IMR-90 (cell line): Measurements from ENCODE around the gene MLH1. TPM values are rescaled to one million over a fixed set of nuclear protein-coding genes. Genes with fewer than 3 reads are reported as not detected.

Experiments
- ATAC-seq: fragments of 200-7000 bp; cut with Tn5 transposase; 2 replicates; pipeline ENCODE4 v1.9.1; 2020; ENCODE audit warnings: low read depth, mild to moderate bottlenecking, moderate library complexity
- BruUV-seq: library from RNA; stranded (reverse); fragments of 400-500 nt; replicated peaks from 2 replicates; lab custom pipeline; 2021; lab: Mats Ljungman, UMichigan
- CTCF ChIA-PET: fragments of 300-600 bp; formaldehyde crosslinking; extraction: SDS; loops from one replicate; lab custom pipeline; 2021; ENCODE audit warnings: antibody characterized with exemption; lab: Yijun Ruan, JAX
- POLR2A ChIA-PET: fragments of 300-600 bp; sonication (Branson Sonifier 250); formaldehyde crosslinking; loops from one replicate; lab custom pipeline; 2022; ENCODE audit warnings: antibody characterized with exemption; ENCODE audit not compliant: unreplicated experiment; lab: Charles Lee
- DNase-seq: peaks from one replicate; pipeline ENCODE4 v3.0.0; 2013
- H2AFZ ChIP-seq: replicated peaks from 2 replicates; pipeline ENCODE3; 2013; ENCODE audit warnings: low read length, mild to moderate bottlenecking; ENCODE audit not compliant: poor library complexity
- H2AK5ac ChIP-seq: 2 replicates; pipeline ENCODE4 v1.6.1; 2013; ENCODE audit warnings: low read depth, low read length, inconsistent platforms
- H2AK9ac ChIP-seq: replicated peaks from 2 replicates; pipeline ENCODE3; 2013; ENCODE audit warnings: mild to moderate bottlenecking, low read depth, low read length, moderate library complexity; ENCODE audit not compliant: poor library complexity
- H2BK120ac ChIP-seq: 2 replicates; pipeline ENCODE4 v1.6.1; 2013; ENCODE audit warnings: low read depth, low read length, inconsistent platforms
- H2BK15ac ChIP-seq: 3 replicates; pipeline ENCODE4 v1.6.1; 2013; ENCODE audit warnings: low read depth, low read length, inconsistent platforms
- H2BK20ac ChIP-seq: 2 replicates; pipeline ENCODE4 v1.6.1; 2013; ENCODE audit warnings: low read depth, mild to moderate bottlenecking, inconsistent platforms, low read length, moderate library complexity
- H2BK5ac ChIP-seq: 2 replicates; pipeline ENCODE4 v1.6.1; 2013; ENCODE audit warnings: mild to moderate bottlenecking, low read depth, low read length, inconsistent platforms; ENCODE audit not compliant: poor library complexity, severe bottlenecking
- H3K14ac ChIP-seq: replicated peaks from 2 replicates; pipeline ENCODE4 v1.6.1; 2013; ENCODE audit warnings: low read depth, low read length, inconsistent platforms
- H3K18ac ChIP-seq: 2 replicates; pipeline ENCODE4 v1.6.1; 2013; ENCODE audit warnings: low read depth, low read length, control low read depth
- H3K23ac ChIP-seq: 2 replicates; pipeline ENCODE4 v1.6.1; 2013; ENCODE audit warnings: low read depth, low read length, inconsistent platforms
- H3K27ac ChIP-seq: 2 replicates; pipeline ENCODE4 v1.5.1; 2013; ENCODE audit warnings: mild to moderate bottlenecking, control low read depth, low read length; ENCODE audit not compliant: insufficient read depth
- H3K27me3 ChIP-seq: 2 replicates; pipeline ENCODE4 v1.6.1; 2013; ENCODE audit warnings: low read length; ENCODE audit not compliant: control insufficient read depth, insufficient read depth
- H3K36me3 ChIP-seq: 2 replicates; pipeline ENCODE4 v1.6.1; 2013; ENCODE audit warnings: low read length, mixed read lengths; ENCODE audit not compliant: control insufficient read depth, insufficient read depth
- H3K4ac ChIP-seq: 2 replicates; pipeline ENCODE4 v1.6.1; 2013; ENCODE audit warnings: low read depth, low read length, inconsistent platforms
- H3K4me1 ChIP-seq: 2 replicates; pipeline ENCODE4 v1.6.1; 2013; ENCODE audit warnings: low read length, mixed read lengths; ENCODE audit not compliant: control insufficient read depth, insufficient read depth
- H3K4me2 ChIP-seq: 2 replicates; pipeline ENCODE4 v1.6.1; 2013; ENCODE audit warnings: low read depth, mild to moderate bottlenecking, control low read depth, low read length, moderate library complexity
- H3K4me3 ChIP-seq: 2 replicates; pipeline ENCODE4 v1.5.1; 2013; ENCODE audit warnings: low read depth, mild to moderate bottlenecking, control low read depth, low read length, moderate library complexity; ENCODE audit not compliant: insufficient read depth
- H3K56ac ChIP-seq: 2 replicates; pipeline ENCODE4 v1.6.1; 2013; ENCODE audit warnings: low read length, inconsistent platforms; ENCODE audit not compliant: insufficient read depth; ENCODE audit errors: extremely low read depth
- H3K79me1 ChIP-seq, 2 experiments: 2 replicates each; pipeline ENCODE4 v1.6.1; 2013; ENCODE audit warnings: low read length in 2 of 2, inconsistent platforms in 1 of 2, low read depth in 1 of 2
- H3K9ac ChIP-seq: 2 replicates; pipeline ENCODE4 v1.6.1; 2013; ENCODE audit warnings: low read depth, low read length, control low read depth
- H3K9me1 ChIP-seq: 2 replicates; pipeline ENCODE4 v1.6.1; 2013; ENCODE audit warnings: low read length, inconsistent platforms; ENCODE audit not compliant: insufficient read depth
- H3K9me3 ChIP-seq: 2 replicates; pipeline ENCODE4 v1.6.1; 2013; ENCODE audit warnings: low read length; ENCODE audit not compliant: control insufficient read depth, insufficient read depth
- H4K20me1 ChIP-seq: 2 replicates; pipeline ENCODE4 v1.6.1; 2013; ENCODE audit warnings: low read length, inconsistent platforms; ENCODE audit not compliant: insufficient read depth
- H4K5ac ChIP-seq: 2 replicates; pipeline ENCODE4 v1.6.1; 2013; ENCODE audit warnings: mild to moderate bottlenecking, low read depth, low read length, control low read depth
- H4K8ac ChIP-seq, 2 experiments: 2 replicates each; pipeline ENCODE4 v1.6.1; 2013; ENCODE audit warnings: low read depth in 2 of 2, low read length in 2 of 2, control low read depth in 1 of 2, inconsistent platforms in 1 of 2
- H4K91ac ChIP-seq: 2 replicates; pipeline ENCODE4 v1.6.1; 2013; ENCODE audit warnings: low read depth, low read length, inconsistent platforms; ENCODE audit not compliant: insufficient read depth
- BHLHE40 ChIP-seq: fragments of 150-350 bp; IDR thresholded peaks from 2 replicates; pipeline ENCODE4 v1.6.1; 2016; ENCODE audit warnings: mild to moderate bottlenecking, low read depth, low read length
- CEBPB ChIP-seq: IDR thresholded peaks from 2 replicates; pipeline ENCODE4 v1.6.1; 2012; ENCODE audit warnings: low read depth, low read length, improper control_type of control experiment
- MAZ ChIP-seq: IDR thresholded peaks from 2 replicates; pipeline ENCODE4 v1.6.1; 2012; ENCODE audit warnings: low read depth, mild to moderate bottlenecking, low read length, improper control_type of control experiment, moderate library complexity, borderline replicate concordance
- NFE2L2 ChIP-seq: fragments of 150-350 bp; IDR thresholded peaks from 2 replicates; pipeline ENCODE4 v1.6.1; 2016; ENCODE audit warnings: low read depth, mild to moderate bottlenecking, low read length
- SMC3 ChIP-seq: fragments of 150-350 bp; IDR thresholded peaks from 2 replicates; pipeline ENCODE4 v1.6.1; 2016; ENCODE audit warnings: low read depth, mild to moderate bottlenecking, antibody characterized with exemption, low read length, moderate library complexity
- USF2 ChIP-seq: fragments of 150-350 bp; IDR thresholded peaks from 2 replicates; pipeline ENCODE4 v1.6.1; 2017; ENCODE audit warnings: mild to moderate bottlenecking, antibody characterized with exemption, low read length, low read depth
- dilution Hi-C: fragments of 300-500 bp; cut with HindIII; formaldehyde crosslinking; loops from one replicate; pipeline ENCODE4 v1.14.3; 2018; ENCODE audit warnings: low sequenced_read_pairs; ENCODE audit not compliant: unreplicated experiment
- in situ Hi-C: fragments of 300-500 bp; cut with MboI; formaldehyde crosslinking; loops from 3 replicates; pipeline ENCODE4 v1.14.3; 2019; ENCODE audit warnings: low sequenced_read_pairs, inconsistent platforms, mixed read lengths
- intact Hi-C: fragments of 100-400 bp; cut with micrococcal nuclease; formaldehyde crosslinking; loops from 2 replicates; pipeline ENCODE4 v1.10.0; 2022
- polyA plus RNA-seq, 3 experiments: library from polyadenylated mRNA; depleted of rRNA; stranded (reverse); fragments of >200 nt; gene quantifications; 2 replicates each; pipeline ENCODE4 v1.2.3, GENCODE V29; 2012; ENCODE audit warnings: low replicate concordance in 1 of 3
- total RNA-seq: library from RNA; depleted of rRNA; stranded (reverse); fragments of >200 nt; gene quantifications from 2 replicates; pipeline ENCODE4 v1.2.3, GENCODE V29; 2012
- TF ChIP-seq, protein P1 (sequence below): conservative IDR thresholded peaks from 2 replicates; pipeline ENCODE4 v1.5.1; 2012; ENCODE audit warnings: mild to moderate bottlenecking, low read depth, low read length, improper control_type of control experiment

Gene MLH1
- total and polyA plus RNA-seq, 2 of the 4 experiments (the other 2 are of a cell fraction): 30.2 to 54.1 TPM

GRCh38 chr3:36964817-36965216, 28.5 kb upstream of the MLH1 start:
- H3K4me1 ChIP-seq: peaks cover 1% of the 10 kb centered on the region
- CTCF ChIA-PET: no interaction called here
- POLR2A ChIA-PET: no interaction called here
- no peak overlapping the region for H2AK5ac ChIP-seq
- H3K27ac ChIP-seq: no peak overlapping the region
- H3K36me3 ChIP-seq: no peaks in the 10 kb centered on the region
- 0 out of 2 replicates have a peak, but pooled peaks cover 2% of the 10 kb centered on the region for H3K9me1 ChIP-seq
- TF ChIP-seq, protein P1, sequence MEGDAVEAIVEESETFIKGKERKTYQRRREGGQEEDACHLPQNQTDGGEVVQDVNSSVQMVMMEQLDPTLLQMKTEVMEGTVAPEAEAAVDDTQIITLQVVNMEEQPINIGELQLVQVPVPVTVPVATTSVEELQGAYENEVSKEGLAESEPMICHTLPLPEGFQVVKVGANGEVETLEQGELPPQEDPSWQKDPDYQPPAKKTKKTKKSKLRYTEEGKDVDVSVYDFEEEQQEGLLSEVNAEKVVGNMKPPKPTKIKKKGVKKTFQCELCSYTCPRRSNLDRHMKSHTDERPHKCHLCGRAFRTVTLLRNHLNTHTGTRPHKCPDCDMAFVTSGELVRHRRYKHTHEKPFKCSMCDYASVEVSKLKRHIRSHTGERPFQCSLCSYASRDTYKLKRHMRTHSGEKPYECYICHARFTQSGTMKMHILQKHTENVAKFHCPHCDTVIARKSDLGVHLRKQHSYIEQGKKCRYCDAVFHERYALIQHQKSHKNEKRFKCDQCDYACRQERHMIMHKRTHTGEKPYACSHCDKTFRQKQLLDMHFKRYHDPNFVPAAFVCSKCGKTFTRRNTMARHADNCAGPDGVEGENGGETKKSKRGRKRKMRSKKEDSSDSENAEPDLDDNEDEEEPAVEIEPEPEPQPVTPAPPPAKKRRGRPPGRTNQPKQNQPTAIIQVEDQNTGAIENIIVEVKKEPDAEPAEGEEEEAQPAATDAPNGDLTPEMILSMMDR: no peak
- no peak for TF ChIP-seq SMC3
- TF ChIP-seq CEBPB: no peak
- no peak for TF ChIP-seq NFE2L2
- TF ChIP-seq USF2: no peak
- no peak for TF ChIP-seq BHLHE40
- no peak for TF ChIP-seq MAZ
- ATAC-seq (no peak), DNase-seq (no peak)
- BruUV-seq: no TSS peak
- no peak overlapping the region for H3K4me3 ChIP-seq
- no peak overlapping the region for H3K4ac ChIP-seq
- H3K4me2 ChIP-seq: no peak overlapping the region
- H3K18ac ChIP-seq: no peak overlapping the region
- no peak overlapping the region for H3K56ac ChIP-seq
- H2BK20ac ChIP-seq: no peak overlapping the region
- H4K8ac ChIP-seq: no peak overlapping the region
- no peak overlapping the region for H2AFZ ChIP-seq
- no peak overlapping the region for H3K23ac ChIP-seq
- H2BK120ac ChIP-seq: no peak overlapping the region
- in situ Hi-C loops (no loop called here), intact Hi-C loops (no loop called here), dilution Hi-C loops (no loop called here)
- no peak overlapping the region for H2BK15ac ChIP-seq
- no peak overlapping the region for H3K14ac ChIP-seq
- H3K27me3 ChIP-seq: no peaks in the 10 kb centered on the region
- no peaks in the 10 kb centered on the region for H3K9me3 ChIP-seq
- H2BK5ac ChIP-seq: no peak overlapping the region
- H2AK9ac ChIP-seq: no peak overlapping the region
- H3K9ac ChIP-seq: no peak overlapping the region
- H4K91ac ChIP-seq: no peak overlapping the region
- no peaks in the 10 kb centered on the region for H3K79me1 ChIP-seq
- H4K20me1 ChIP-seq: no peaks in the 10 kb centered on the region
- no peak overlapping the region for H4K5ac ChIP-seq
